22Rv1 (cell line): ENCODE data around the gene LSM10.

Source experiments
- ZFX ChIP-seq: fragments of 450-650 bp; IDR thresholded peaks from 2 replicates; pipeline ENCODE4 v1.6.1; 2017; ENCODE audit warnings: antibody characterized with exemption, borderline replicate concordance
- TF ChIP-seq, protein P1 (sequence below): fragments of 450-650 bp; IDR thresholded peaks from 2 replicates; pipeline ENCODE4 v1.5.1; 2017; ENCODE audit warnings: mild to moderate bottlenecking

DNA sequence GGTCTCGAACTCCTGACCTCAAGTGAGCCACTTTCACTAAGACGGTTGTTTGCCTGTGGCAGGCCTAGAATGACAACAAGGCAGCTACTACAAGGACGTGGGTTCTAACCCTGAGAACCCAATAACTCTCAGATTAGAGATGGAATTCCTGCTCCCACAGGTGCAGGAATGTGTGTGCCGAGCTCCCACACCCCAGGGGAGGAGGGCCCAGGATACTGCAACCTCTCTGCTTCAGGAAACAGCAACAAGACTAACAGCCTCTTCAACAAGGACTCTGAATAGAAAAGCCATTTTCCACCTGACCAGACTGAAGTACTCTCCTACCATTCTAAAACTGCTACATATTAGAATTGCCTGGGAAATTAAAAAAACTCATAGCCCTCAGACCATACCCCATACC, 4.9 kb downstream of the LSM10 start:
- TF ChIP-seq, protein P1, sequence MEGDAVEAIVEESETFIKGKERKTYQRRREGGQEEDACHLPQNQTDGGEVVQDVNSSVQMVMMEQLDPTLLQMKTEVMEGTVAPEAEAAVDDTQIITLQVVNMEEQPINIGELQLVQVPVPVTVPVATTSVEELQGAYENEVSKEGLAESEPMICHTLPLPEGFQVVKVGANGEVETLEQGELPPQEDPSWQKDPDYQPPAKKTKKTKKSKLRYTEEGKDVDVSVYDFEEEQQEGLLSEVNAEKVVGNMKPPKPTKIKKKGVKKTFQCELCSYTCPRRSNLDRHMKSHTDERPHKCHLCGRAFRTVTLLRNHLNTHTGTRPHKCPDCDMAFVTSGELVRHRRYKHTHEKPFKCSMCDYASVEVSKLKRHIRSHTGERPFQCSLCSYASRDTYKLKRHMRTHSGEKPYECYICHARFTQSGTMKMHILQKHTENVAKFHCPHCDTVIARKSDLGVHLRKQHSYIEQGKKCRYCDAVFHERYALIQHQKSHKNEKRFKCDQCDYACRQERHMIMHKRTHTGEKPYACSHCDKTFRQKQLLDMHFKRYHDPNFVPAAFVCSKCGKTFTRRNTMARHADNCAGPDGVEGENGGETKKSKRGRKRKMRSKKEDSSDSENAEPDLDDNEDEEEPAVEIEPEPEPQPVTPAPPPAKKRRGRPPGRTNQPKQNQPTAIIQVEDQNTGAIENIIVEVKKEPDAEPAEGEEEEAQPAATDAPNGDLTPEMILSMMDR, result no peak
- no peak for TF ChIP-seq ZFX
